DMS153 treated with DMSO at 0.1 percent for 48 hours (cell line): Measurements from ENCODE around the gene NR0B2.
A peak's percentile ranks its signal among the peaks of the same experiment; 100 is the strongest.

Experiments used
- DNase-seq: peaks from one replicate; lab custom pipeline; 2025; ENCODE audit not compliant: unreplicated experiment; lab: John Stamatoyannopoulos, UW

Gene NR0B2

DNA sequence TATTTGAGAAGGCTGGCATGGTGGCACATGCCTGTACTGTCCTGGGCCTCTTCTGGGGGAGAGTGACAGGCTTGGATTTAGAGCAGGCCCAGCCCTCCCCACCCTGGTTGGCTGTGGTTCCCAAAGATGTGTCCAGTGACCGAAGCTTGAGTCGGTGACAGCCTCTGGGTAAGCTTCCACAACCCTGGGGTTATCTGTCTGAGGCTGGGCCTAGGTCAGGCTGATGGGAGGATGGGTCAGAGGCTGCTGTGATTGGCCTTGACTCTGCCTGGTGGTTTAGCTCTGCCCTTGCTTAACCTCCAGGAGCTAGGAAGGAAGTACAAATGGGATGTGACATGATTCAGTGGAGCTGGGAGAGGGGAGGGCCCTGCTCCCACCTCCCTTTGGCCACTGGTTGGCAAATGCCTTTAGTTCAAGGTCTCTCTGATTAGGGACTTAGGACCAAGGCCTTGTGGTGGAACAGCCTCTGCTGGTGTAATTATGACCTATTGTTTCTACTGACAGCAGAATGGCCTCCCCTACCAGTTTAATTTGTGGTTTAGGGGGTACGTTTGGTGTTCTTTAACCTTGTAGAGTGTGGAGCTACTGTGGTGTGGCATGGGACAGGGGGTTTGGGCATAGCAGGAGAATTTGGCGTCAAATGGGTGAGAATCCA is 24.4 kb upstream of the NR0B2 start:
- no peak for DNase-seq

DNA sequence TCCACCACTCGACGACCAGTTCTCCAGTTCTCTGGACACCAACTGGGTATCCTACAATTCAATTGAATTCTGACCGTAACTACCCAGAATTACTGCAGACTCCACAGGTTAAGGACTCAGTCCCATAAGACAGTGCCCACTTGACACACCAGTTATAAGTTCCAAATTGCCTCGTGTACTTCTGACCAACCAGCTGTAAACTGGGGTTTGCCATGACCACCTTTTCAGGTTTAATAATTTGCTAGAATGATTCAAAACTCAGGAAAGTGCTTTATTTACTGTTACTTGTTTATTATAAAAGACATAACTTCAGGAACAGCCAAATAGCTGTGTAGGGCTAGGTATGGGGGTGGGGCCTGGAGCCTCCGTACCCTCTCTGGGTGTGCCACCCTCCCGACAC is 23.0 kb upstream of the NR0B2 start:
- no peak for DNase-seq

GRCh38 chr1:26932531-26932930 is 18.8 kb upstream of the NR0B2 start:
- DNase-seq, result no peak

GRCh38 chr1:26923711-26924110 is 9.9 kb upstream of the NR0B2 start:
- no peak for DNase-seq

DNA sequence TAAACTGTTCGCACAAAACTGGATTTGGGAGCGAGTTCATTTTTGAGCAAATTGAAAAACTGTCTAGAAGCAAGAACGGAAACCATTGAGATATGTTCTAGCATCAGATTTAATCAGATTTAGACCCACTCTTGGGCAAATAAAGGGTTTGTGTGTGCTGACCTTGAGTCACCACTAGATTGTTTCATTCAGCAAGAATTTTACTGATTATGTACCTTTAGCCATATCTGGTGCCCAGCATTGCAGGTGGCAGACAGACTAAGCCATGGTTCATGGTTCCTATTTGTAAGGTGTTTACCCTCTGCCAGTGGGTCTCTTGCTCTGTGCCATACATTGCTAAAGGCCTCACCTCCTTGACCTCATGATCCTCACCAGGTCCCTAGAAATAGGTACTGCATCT is 9.1 kb upstream of the NR0B2 start:
- DNase-seq, result no peak

GRCh38 chr1:26922431-26922729 is 8.6 kb upstream of the NR0B2 start:
- no peak for DNase-seq

DNA sequence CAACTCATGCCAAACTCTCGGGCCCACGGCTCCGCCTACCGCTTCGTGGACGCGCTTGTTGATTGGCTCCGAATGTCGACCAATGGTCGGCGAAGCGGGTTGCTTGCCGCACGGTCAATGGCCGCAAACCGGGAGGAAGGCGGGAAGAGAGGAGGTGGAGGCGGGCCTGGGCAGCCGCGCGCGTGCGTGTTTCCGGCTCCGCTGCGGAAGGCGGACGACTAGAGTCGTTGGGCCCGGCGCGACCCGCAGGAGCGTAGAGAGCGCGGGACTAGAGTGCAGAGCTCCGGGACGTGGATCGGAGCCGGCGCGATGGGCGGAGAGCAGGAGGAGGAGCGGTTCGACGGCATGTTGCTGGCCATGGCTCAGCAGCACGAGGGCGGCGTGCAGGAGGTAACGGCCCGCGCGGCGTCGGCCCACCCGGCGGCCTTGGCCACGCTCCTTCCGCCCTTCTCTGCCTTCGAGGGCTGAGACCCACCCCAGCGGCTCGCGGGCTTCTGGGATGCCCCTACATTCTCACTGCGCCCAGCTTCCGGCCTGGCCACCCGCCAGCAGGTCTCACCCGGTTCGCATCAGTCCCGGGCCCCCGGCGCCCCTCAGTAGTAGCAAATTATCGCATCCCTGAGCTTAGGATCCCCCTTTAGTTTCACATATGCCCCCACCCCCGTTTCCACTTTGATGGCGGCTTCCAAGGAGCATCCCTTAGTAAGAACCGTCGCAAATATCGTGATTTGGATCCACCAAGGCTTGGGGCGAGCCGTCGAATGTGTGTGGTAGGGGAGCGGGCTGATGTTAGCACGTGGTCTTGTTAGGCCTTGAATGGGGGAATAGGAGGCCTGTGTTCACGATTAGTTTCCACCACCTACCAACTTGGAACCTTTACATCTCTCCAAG is 8.0 kb upstream of the NR0B2 start, which contains the start of gene NUDC:
Gene NUDC (plus strand): TSS at position 204 of the 891 bp plus-strand sequence. CDS start 106 bp downstream, at position 310.
- DNase-seq, result peak; percentile 98

GRCh38 chr1:26921126-26921539 is 7.4 kb upstream of the NR0B2 start:
- no peak for DNase-seq

DNA sequence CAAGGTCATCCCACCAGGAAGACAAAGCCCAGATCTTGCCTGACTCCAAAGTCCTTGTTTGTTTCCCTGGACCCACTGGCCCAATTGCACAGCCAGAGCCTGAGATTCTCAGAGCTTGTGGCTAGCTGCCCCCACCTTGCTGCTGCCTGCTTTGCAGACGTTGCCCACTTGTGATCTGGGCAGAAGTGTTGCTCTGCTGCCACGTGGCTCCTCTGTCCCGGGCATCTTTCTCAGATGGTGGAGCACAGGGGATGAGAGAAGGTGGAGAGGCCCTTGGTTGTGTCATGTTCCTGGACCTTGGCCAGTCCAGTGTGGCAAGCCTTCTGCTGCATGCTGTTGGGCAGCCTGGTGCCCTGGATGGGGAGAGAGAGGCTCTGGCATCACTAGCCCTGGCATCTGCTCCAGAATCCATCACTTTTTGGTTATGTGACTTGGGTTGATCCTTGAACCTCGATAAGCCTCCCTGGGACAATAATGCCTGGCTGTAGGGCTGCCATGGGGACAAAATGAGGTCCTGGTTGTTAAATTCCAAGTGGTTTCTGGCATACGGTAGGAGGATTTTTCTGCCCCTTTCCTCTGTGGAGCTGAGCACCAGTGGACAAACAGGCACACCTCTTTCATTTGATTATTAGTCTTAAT is 1.5 kb upstream of the NR0B2 start:
- no peak for DNase-seq

DNA sequence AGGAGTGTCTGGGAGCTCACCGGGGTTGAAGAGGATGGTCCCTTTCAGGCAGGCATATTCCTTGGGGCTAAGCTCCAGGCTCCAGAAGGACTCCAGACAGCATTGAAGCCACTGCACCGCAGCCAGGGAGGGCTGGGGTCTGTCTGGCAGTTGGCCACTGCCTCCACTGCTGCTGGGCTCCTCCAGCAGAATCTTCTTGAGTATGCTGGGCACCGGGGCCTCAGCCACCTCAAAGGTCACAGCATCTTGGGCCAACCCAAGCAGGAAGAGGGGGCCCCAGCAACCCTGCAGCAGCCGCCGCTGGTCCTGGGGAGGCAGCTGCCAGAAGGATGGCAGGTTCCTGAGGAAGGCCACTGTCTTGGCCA is 404 bp downstream of the NR0B2 start:
- DNase-seq, result no peak

DNA sequence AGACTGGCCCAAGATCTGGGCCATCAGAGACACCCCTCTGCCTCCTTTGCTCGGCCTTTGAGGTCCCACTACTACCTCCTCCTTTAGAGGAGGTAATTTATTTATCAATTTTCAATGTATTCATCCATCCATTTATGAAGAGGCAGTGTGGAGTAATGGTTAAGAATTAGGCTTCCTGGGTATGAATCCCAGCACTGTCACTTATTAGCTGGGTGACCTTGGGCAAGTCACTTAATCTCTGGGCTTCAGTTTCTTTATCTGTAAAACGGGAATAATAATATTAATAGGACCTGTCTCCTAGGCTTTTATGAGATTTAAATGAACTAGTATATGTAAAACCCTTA is 1.7 kb downstream of the NR0B2 start:
- no peak for DNase-seq

- DNase-seq, result no peak
Observed at GRCh38 chr1:26911399-26912146, 2.2 kb downstream of the NR0B2 start.

DNA sequence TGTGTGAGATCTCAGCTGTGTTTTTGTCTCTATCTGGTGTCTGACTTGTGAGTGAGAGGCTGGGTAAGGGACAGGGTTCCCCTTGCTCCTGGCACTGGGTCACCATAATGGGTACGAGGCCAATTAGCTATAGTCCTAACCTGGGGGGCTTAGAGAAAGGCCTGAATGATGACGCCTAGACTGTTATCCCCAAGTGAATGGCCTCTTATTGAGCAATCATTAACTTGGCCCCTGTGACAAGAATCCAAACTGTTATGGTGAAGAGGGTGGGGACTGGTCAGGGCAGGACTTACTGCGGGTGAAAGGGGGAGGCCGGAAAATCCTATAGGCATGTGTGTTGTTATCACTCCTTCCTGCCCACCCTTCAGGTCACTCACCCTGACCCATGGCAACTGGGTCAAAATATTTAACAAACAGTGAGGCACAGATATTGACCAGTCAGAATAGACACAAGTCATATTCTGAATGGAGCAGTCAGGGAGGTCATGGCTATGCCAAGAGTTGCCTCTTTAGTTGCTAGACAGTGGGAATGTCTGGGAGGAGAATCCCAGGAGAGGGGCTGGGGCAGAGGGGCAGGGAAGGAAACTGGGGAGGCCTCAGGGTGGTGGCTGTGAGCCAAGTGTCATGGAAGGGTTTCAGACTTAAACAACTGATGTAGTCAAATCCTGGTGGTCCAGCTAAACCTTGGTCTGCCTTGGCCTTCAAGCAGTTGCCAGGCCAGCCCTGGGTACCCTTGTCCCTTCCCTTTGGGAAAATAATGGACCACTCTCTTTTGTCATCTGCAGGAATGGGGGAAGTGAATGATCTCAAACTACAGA is 3.2 kb downstream of the NR0B2 start:
- no peak for DNase-seq

DNA sequence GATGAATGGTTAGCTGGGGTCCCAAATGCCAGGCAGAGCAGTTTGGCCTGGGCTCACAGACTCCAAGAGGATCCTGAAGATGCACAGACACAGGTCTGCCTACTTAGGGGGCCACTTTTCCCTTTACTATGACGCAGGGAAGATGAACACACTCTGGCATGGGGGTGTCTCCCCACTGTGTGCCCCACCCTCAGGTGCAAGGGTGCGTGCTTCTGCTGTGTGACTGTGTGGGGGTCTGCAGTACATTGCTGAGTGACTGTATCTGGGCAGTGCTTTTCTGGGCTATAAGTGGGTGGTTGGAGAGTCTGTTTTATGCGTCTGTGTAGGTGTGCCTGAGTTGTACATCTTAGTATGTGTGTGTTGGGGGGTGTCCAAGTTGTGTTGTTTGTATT is 3.8 kb downstream of the NR0B2 start:
- DNase-seq, result no peak

GRCh38 chr1:26907071-26907917 is 6.5 kb downstream of the NR0B2 start:
- no peak for DNase-seq

GRCh38 chr1:26900815-26901511 is 12.8 kb downstream of the NR0B2 start:
- DNase-seq, result no peak

- peak; percentile 96 for DNase-seq
Observed at GRCh38 chr1:26900001-26900814, 13.6 kb downstream of the NR0B2 start, which contains the start of gene GPATCH3. Gene GPATCH3, minus strand, starts transcription at chr1:26900467. Its CDS starts 25 bp downstream, at chr1:26900442.

- DNase-seq, result no peak
Observed at GRCh38 chr1:26897351-26897750, 16.4 kb downstream of the NR0B2 start.
